ENCODE results near the gene PRKG1. TPM values are rescaled to one million over a fixed set of nuclear protein-coding genes. Genes with fewer than 3 reads are reported as not detected.

PRKG1 gene
- total RNA-seq, 2 experiments from 2014 or later, result not detected

- Mint-ChIP-seq H3K27ac (no peak overlapping the region), H3K36me3 (no peaks in the 10 kb centered on the region)
Measured at GRCh38 chr10:51343391-51343790, 269.1 kb downstream of the PRKG1 start.

GRCh38 chr10:51344371-51344770 lies 270.1 kb downstream of the PRKG1 start:
- no peaks in the 10 kb centered on the region for H3K9me3 Mint-ChIP-seq
- no peak overlapping the region for H3K27ac Mint-ChIP-seq
- H3K36me3 Mint-ChIP-seq, result no peaks in the 10 kb centered on the region
- no peaks in the 10 kb centered on the region for H3K27me3 Mint-ChIP-seq
- no peaks in the 10 kb centered on the region for H3K4me1 Mint-ChIP-seq
- H3K4me3 Mint-ChIP-seq, result no peak overlapping the region
- DNase-seq, result no peak

More at GRCh38 chr10:51343391-51343790, 269.1 kb downstream of the PRKG1 start:
- no peak for DNase-seq
- no peak overlapping the region for H3K4me3 Mint-ChIP-seq
- no peaks in the 10 kb centered on the region for H3K27me3 Mint-ChIP-seq
- no peaks in the 10 kb centered on the region for H3K4me1 Mint-ChIP-seq
- no peaks in the 10 kb centered on the region for H3K9me3 Mint-ChIP-seq

- no peaks in the 10 kb centered on the region for H3K36me3 Mint-ChIP-seq
- DNase-seq, result no peak
- no peak overlapping the region for H3K27ac Mint-ChIP-seq
- no peak overlapping the region for H3K4me3 Mint-ChIP-seq
- H3K27me3 Mint-ChIP-seq, result no peaks in the 10 kb centered on the region
- no peaks in the 10 kb centered on the region for H3K4me1 Mint-ChIP-seq
- peaks cover 2% of the 10 kb centered on the region for H3K9me3 Mint-ChIP-seq
Measured at GRCh38 chr10:51348622-51349021, 274.3 kb downstream of the PRKG1 start.

- H3K4me3 Mint-ChIP-seq, result no peak overlapping the region
- no peaks in the 10 kb centered on the region for H3K4me1 Mint-ChIP-seq
- H3K27ac Mint-ChIP-seq, result no peak overlapping the region
- no peak for DNase-seq
- no peaks in the 10 kb centered on the region for H3K27me3 Mint-ChIP-seq
- no peaks in the 10 kb centered on the region for H3K9me3 Mint-ChIP-seq
- H3K36me3 Mint-ChIP-seq, result no peaks in the 10 kb centered on the region
Measured at GRCh38 chr10:51357170-51357569, 282.9 kb downstream of the PRKG1 start.

- H3K4me1 Mint-ChIP-seq, result no peaks in the 10 kb centered on the region
- H3K27ac Mint-ChIP-seq, result no peak overlapping the region
- H3K36me3 Mint-ChIP-seq, result no peaks in the 10 kb centered on the region
- no peaks in the 10 kb centered on the region for H3K27me3 Mint-ChIP-seq
- no peak overlapping the region for H3K4me3 Mint-ChIP-seq
- no peak for DNase-seq
- no peaks in the 10 kb centered on the region for H3K9me3 Mint-ChIP-seq
Measured at GRCh38 chr10:51358227-51358626, 283.9 kb downstream of the PRKG1 start.

GRCh38 chr10:51363415-51363814 lies 289.1 kb downstream of the PRKG1 start:
- H3K36me3 Mint-ChIP-seq, result no peaks in the 10 kb centered on the region
- no peak for DNase-seq
- no peak overlapping the region for H3K4me3 Mint-ChIP-seq
- no peaks in the 10 kb centered on the region for H3K4me1 Mint-ChIP-seq
- no peak overlapping the region for H3K27ac Mint-ChIP-seq
- peaks cover 11% of the 10 kb centered on the region for H3K27me3 Mint-ChIP-seq
- H3K9me3 Mint-ChIP-seq, result no peaks in the 10 kb centered on the region

- no peaks in the 10 kb centered on the region for H3K4me1 Mint-ChIP-seq
- DNase-seq, result no peak
- H3K36me3 Mint-ChIP-seq, result no peaks in the 10 kb centered on the region
Measured at GRCh38 chr10:51364674-51365073, 290.4 kb downstream of the PRKG1 start.

GRCh38 chr10:51366044-51366443 lies 291.8 kb downstream of the PRKG1 start:
- peaks cover 14% of the 10 kb centered on the region for H3K27me3 Mint-ChIP-seq
- H3K4me1 Mint-ChIP-seq, result no peaks in the 10 kb centered on the region
- H3K36me3 Mint-ChIP-seq, result no peaks in the 10 kb centered on the region
- no peak overlapping the region for H3K27ac Mint-ChIP-seq
- no peak overlapping the region for H3K4me3 Mint-ChIP-seq
- no peak for DNase-seq
- no peaks in the 10 kb centered on the region for H3K9me3 Mint-ChIP-seq

More at GRCh38 chr10:51364674-51365073, 290.4 kb downstream of the PRKG1 start:
- peaks cover 14% of the 10 kb centered on the region for H3K27me3 Mint-ChIP-seq
- H3K4me3 Mint-ChIP-seq, result no peak overlapping the region
- no peaks in the 10 kb centered on the region for H3K9me3 Mint-ChIP-seq
- H3K27ac Mint-ChIP-seq, result no peak overlapping the region

GRCh38 chr10:51367127-51367526 lies 292.8 kb downstream of the PRKG1 start:
- Mint-ChIP-seq H3K27me3 (peaks cover 14% of the 10 kb centered on the region), H3K4me3 (no peak overlapping the region), H3K4me1 (no peaks in the 10 kb centered on the region), H3K36me3 (no peaks in the 10 kb centered on the region), H3K9me3 (no peaks in the 10 kb centered on the region), H3K27ac (no peak overlapping the region)
- no peak for DNase-seq

- Mint-ChIP-seq H3K4me1 (no peaks in the 10 kb centered on the region), H3K36me3 (no peaks in the 10 kb centered on the region), H3K9me3 (no peaks in the 10 kb centered on the region), H3K27ac (no peak overlapping the region), H3K27me3 (peaks cover 14% of the 10 kb centered on the region), H3K4me3 (no peak overlapping the region)
- no peak for DNase-seq
Measured at GRCh38 chr10:51367694-51368093, 293.4 kb downstream of the PRKG1 start.

GRCh38 chr10:51368943-51369342 lies 294.7 kb downstream of the PRKG1 start:
- no peaks in the 10 kb centered on the region for H3K9me3 Mint-ChIP-seq
- no peaks in the 10 kb centered on the region for H3K36me3 Mint-ChIP-seq
- H3K27ac Mint-ChIP-seq, result no peak overlapping the region
- no peak for DNase-seq
- H3K4me1 Mint-ChIP-seq, result no peaks in the 10 kb centered on the region
- peaks cover 14% of the 10 kb centered on the region for H3K27me3 Mint-ChIP-seq
- no peak overlapping the region for H3K4me3 Mint-ChIP-seq

GRCh38 chr10:51369903-51370302 lies 295.6 kb downstream of the PRKG1 start:
- no peak for DNase-seq
- H3K9me3 Mint-ChIP-seq, result no peaks in the 10 kb centered on the region
- H3K4me3 Mint-ChIP-seq, result no peak overlapping the region
- no peaks in the 10 kb centered on the region for H3K4me1 Mint-ChIP-seq
- H3K27me3 Mint-ChIP-seq, result peaks cover 14% of the 10 kb centered on the region
- no peak overlapping the region for H3K27ac Mint-ChIP-seq
- H3K36me3 Mint-ChIP-seq, result no peaks in the 10 kb centered on the region

GRCh38 chr10:51371743-51372142 lies 297.5 kb downstream of the PRKG1 start:
- Mint-ChIP-seq H3K4me3 (no peak overlapping the region), H3K36me3 (no peaks in the 10 kb centered on the region)

GRCh38 chr10:51375790-51376189 lies 301.5 kb downstream of the PRKG1 start:
- peaks cover 4% of the 10 kb centered on the region for H3K27me3 Mint-ChIP-seq
- no peaks in the 10 kb centered on the region for H3K4me1 Mint-ChIP-seq
- H3K36me3 Mint-ChIP-seq, result no peaks in the 10 kb centered on the region
- no peak overlapping the region for H3K27ac Mint-ChIP-seq
- no peak overlapping the region for H3K4me3 Mint-ChIP-seq
- no peak for DNase-seq
- no peaks in the 10 kb centered on the region for H3K9me3 Mint-ChIP-seq

More at GRCh38 chr10:51371743-51372142, 297.5 kb downstream of the PRKG1 start:
- DNase-seq, result no peak
- Mint-ChIP-seq H3K4me1 (no peaks in the 10 kb centered on the region), H3K9me3 (no peaks in the 10 kb centered on the region), H3K27me3 (peaks cover 12% of the 10 kb centered on the region), H3K27ac (no peak overlapping the region)

GRCh38 chr10:51377070-51377931 lies 303.0 kb downstream of the PRKG1 start:
- Mint-ChIP-seq H3K36me3 (no peaks in the 10 kb centered on the region), H3K4me3 (no peak overlapping the region), H3K27ac (no peak overlapping the region), H3K9me3 (no peaks in the 10 kb centered on the region), H3K27me3 (peaks cover 4% of the 10 kb centered on the region), H3K4me1 (no peaks in the 10 kb centered on the region)
- no peak for DNase-seq

Measured in activated naive CD8-positive, alpha-beta T cell treated with anti-CD3 and anti-CD28 coated beads for 36 hours (primary cell).